ENCODE data around the gene GRID2. TPM values are rescaled to one million over a fixed set of nuclear protein-coding genes. Genes with fewer than 3 reads are reported as not detected.

Gene GRID2
- total RNA-seq, 1 experiment from 2014 or later = not detected

- H3K4me3 Mint-ChIP-seq (ENCODE audit: unreplicated experiment) = no peak overlapping the region
- no peak overlapping the region for H3K27ac Mint-ChIP-seq (ENCODE audit: unreplicated experiment)
- POLR2A ChIA-PET = no interaction called here
- intact Hi-C loops (cut with micrococcal nuclease; ENCODE audit: unreplicated experiment) = no loop called here
- H3K27me3 Mint-ChIP-seq (ENCODE audit: insufficient read depth, unreplicated experiment) = no peaks in the 10 kb centered on the region
- Histone ChIP-seq H3K9me3 (no peaks in the 10 kb centered on the region), H3K4me1 (no peaks in the 10 kb centered on the region), H3K36me3 (ENCODE audit: control insufficient read depth, insufficient read depth, low read length) (no peaks in the 10 kb centered on the region), H3K27me3 (replicated peaks; ENCODE audit: control insufficient read depth, insufficient read depth, low read length) (no peaks in the 10 kb centered on the region), H3K4me3 (ENCODE audit: low read depth, low read length) (no peak overlapping the region)
- no peak for DNase-seq
- H3K4me1 Mint-ChIP-seq (ENCODE audit: low read depth, unreplicated experiment) = no peaks in the 10 kb centered on the region
- no peak for TF ChIP-seq CTCF (IDR thresholded peaks at IDR 0.05; ENCODE audit: insufficient read depth in 1 of 2, low read depth in 1 of 2, low read length in 1 of 2, severe bottlenecking in 1 of 2, unreplicated experiment in 1 of 2)
- no peaks in the 10 kb centered on the region for H3K36me3 Mint-ChIP-seq (ENCODE audit: insufficient read depth, unreplicated experiment)
- CTCF ChIA-PET = no interaction called here
- no TSS peak for BruUV-seq (replicated peaks)
- H3K9me3 Mint-ChIP-seq (ENCODE audit: unreplicated experiment) = no peaks in the 10 kb centered on the region
Observed at GRCh38 chr4:92996533-92996932, 692.8 kb downstream of the GRID2 start.

GRCh38 chr4:93000910-93001309 lies 697.1 kb downstream of the GRID2 start:
- H3K4me1 Mint-ChIP-seq (ENCODE audit: low read depth, unreplicated experiment) = no peaks in the 10 kb centered on the region
- DNase-seq = no peak
- Histone ChIP-seq H3K4me1 (no peaks in the 10 kb centered on the region), H3K9me3 (no peaks in the 10 kb centered on the region), H3K36me3 (ENCODE audit: control insufficient read depth, insufficient read depth, low read length) (no peaks in the 10 kb centered on the region), H3K4me3 (ENCODE audit: low read depth, low read length) (no peak overlapping the region), H3K27me3 (replicated peaks; ENCODE audit: control insufficient read depth, insufficient read depth, low read length) (no peaks in the 10 kb centered on the region)
- no TSS peak for BruUV-seq (replicated peaks)
- CTCF ChIA-PET = no interaction called here
- intact Hi-C loops (cut with micrococcal nuclease; ENCODE audit: unreplicated experiment) = no loop called here
- no peak for TF ChIP-seq CTCF (IDR thresholded peaks at IDR 0.05; ENCODE audit: insufficient read depth in 1 of 2, low read depth in 1 of 2, low read length in 1 of 2, severe bottlenecking in 1 of 2, unreplicated experiment in 1 of 2)
- H3K36me3 Mint-ChIP-seq (ENCODE audit: insufficient read depth, unreplicated experiment) = no peaks in the 10 kb centered on the region
- no peak overlapping the region for H3K4me3 Mint-ChIP-seq (ENCODE audit: unreplicated experiment)
- H3K27ac Mint-ChIP-seq (ENCODE audit: unreplicated experiment) = no peak overlapping the region
- POLR2A ChIA-PET = no interaction called here
- no peaks in the 10 kb centered on the region for H3K27me3 Mint-ChIP-seq (ENCODE audit: insufficient read depth, unreplicated experiment)
- no peaks in the 10 kb centered on the region for H3K9me3 Mint-ChIP-seq (ENCODE audit: unreplicated experiment)

GRCh38 chr4:93002240-93002639 lies 698.5 kb downstream of the GRID2 start:
- TF ChIP-seq CTCF (IDR thresholded peaks at IDR 0.05; ENCODE audit: insufficient read depth in 1 of 2, low read depth in 1 of 2, low read length in 1 of 2, severe bottlenecking in 1 of 2, unreplicated experiment in 1 of 2) = no peak
- H3K9me3 Mint-ChIP-seq (ENCODE audit: unreplicated experiment) = no peaks in the 10 kb centered on the region
- no peak overlapping the region for H3K27ac Mint-ChIP-seq (ENCODE audit: unreplicated experiment)
- BruUV-seq (replicated peaks) = no TSS peak
- no peak overlapping the region for H3K4me3 ChIP-seq (ENCODE audit: low read depth, low read length)
- POLR2A ChIA-PET = no interaction called here
- CTCF ChIA-PET = no interaction called here
- H3K4me1 Mint-ChIP-seq (ENCODE audit: low read depth, unreplicated experiment) = no peaks in the 10 kb centered on the region
- no peaks in the 10 kb centered on the region for H3K36me3 Mint-ChIP-seq (ENCODE audit: insufficient read depth, unreplicated experiment)
- H3K4me3 Mint-ChIP-seq (ENCODE audit: unreplicated experiment) = no peak overlapping the region
- H3K4me1 ChIP-seq = no peaks in the 10 kb centered on the region
- H3K27me3 ChIP-seq (replicated peaks; ENCODE audit: control insufficient read depth, insufficient read depth, low read length) = no peaks in the 10 kb centered on the region
- no peaks in the 10 kb centered on the region for H3K36me3 ChIP-seq (ENCODE audit: control insufficient read depth, insufficient read depth, low read length)
- H3K9me3 ChIP-seq = no peaks in the 10 kb centered on the region
- no peak for DNase-seq
- H3K27me3 Mint-ChIP-seq (ENCODE audit: insufficient read depth, unreplicated experiment) = no peaks in the 10 kb centered on the region
- intact Hi-C loops (cut with micrococcal nuclease; ENCODE audit: unreplicated experiment) = no loop called here
